SU-DHL-6 (cell line): ENCODE measurements around the gene TRMU.

Experiments used
- CTCF ChIP-seq: fragments of 200-600 bp; sonication (generic); IDR thresholded peaks from one replicate; pipeline ENCODE4 v1.5.1; 2017; ENCODE audit warnings: antibody characterized with exemption, mild to moderate bottlenecking, low read length, moderate library complexity; ENCODE audit not compliant: insufficient read depth, poor library complexity, severe bottlenecking
- EZH2phosphoT487 ChIP-seq: fragments of 200-600 bp; sonication (generic), shearing (Covaris generic); conservative IDR thresholded peaks from 2 replicates; pipeline ENCODE4 v1.6.1; 2018; ENCODE audit warnings: mild to moderate bottlenecking, antibody characterized with exemption, low read length, moderate library complexity, mixed read lengths

GRCh38 chr22:46292173-46292572, 43.3 kb upstream of the TRMU start:
- no peak for TF ChIP-seq CTCF
- TF ChIP-seq EZH2phosphoT487: no peak
